PC-3 (cell line): Measurements from ENCODE around the gene GLI3.

Experiments used
- EZH2phosphoT487 ChIP-seq: fragments of 300-600 bp; sonication (generic); IDR thresholded peaks from 2 replicates; pipeline ENCODE4 v1.6.1; 2018; ENCODE audit warnings: mild to moderate bottlenecking, antibody characterized with exemption, low read length, borderline replicate concordance
- TF ChIP-seq, protein P1 (sequence below): fragments of 300-600 bp; sonication (generic); conservative IDR thresholded peaks from 2 replicates; pipeline ENCODE4 v1.5.1; 2017; ENCODE audit warnings: antibody characterized with exemption, low read depth, mild to moderate bottlenecking, low read length

DNA sequence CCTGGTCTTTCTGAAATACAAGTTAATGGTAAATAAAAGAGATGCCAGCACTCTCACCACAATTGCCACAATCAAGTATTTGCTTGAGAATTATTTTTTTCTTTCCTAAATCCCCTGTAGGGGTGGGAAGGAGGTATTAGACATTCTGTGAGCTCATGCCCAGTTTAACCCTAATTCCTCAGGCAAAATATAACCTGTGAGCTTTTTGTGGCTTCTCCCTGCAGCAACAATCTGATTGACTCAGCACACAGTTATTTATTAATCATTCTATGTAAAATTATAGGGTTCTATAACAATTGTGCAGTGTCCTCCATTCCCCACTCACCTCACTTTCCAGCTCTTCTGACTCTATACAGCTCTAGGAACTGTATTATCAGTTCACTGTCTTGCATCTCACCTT lies 66.3 kb downstream of the GLI3 start:
- TF ChIP-seq, protein P1, sequence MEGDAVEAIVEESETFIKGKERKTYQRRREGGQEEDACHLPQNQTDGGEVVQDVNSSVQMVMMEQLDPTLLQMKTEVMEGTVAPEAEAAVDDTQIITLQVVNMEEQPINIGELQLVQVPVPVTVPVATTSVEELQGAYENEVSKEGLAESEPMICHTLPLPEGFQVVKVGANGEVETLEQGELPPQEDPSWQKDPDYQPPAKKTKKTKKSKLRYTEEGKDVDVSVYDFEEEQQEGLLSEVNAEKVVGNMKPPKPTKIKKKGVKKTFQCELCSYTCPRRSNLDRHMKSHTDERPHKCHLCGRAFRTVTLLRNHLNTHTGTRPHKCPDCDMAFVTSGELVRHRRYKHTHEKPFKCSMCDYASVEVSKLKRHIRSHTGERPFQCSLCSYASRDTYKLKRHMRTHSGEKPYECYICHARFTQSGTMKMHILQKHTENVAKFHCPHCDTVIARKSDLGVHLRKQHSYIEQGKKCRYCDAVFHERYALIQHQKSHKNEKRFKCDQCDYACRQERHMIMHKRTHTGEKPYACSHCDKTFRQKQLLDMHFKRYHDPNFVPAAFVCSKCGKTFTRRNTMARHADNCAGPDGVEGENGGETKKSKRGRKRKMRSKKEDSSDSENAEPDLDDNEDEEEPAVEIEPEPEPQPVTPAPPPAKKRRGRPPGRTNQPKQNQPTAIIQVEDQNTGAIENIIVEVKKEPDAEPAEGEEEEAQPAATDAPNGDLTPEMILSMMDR = no peak
- TF ChIP-seq EZH2phosphoT487 = no peak
